Measurements from ENCODE around the gene TSPAN5.

The TSPAN5 gene

GRCh38 chr4:98585596-98585995 lies 72.8 kb downstream of the TSPAN5 start:
- no peak for DNase-seq (ENCODE audit: low spot score)

- no peak for DNase-seq (ENCODE audit: low spot score)
Observed at GRCh38 chr4:98584265-98584664, 74.1 kb downstream of the TSPAN5 start.

GRCh38 chr4:98583265-98583664 lies 75.1 kb downstream of the TSPAN5 start:
- DNase-seq (ENCODE audit: low spot score), result no peak

- DNase-seq (ENCODE audit: low spot score), result no peak
Observed at GRCh38 chr4:98581126-98581525, 77.3 kb downstream of the TSPAN5 start.

- no peak for DNase-seq (ENCODE audit: low spot score)
Observed at GRCh38 chr4:98577956-98578355, 80.5 kb downstream of the TSPAN5 start.

- DNase-seq (ENCODE audit: low spot score), result no peak
Observed at GRCh38 chr4:98574816-98575215, 83.6 kb downstream of the TSPAN5 start.

GRCh38 chr4:98573791-98574190 lies 84.6 kb downstream of the TSPAN5 start:
- no peak for DNase-seq (ENCODE audit: low spot score)

GRCh38 chr4:98572697-98573096 lies 85.7 kb downstream of the TSPAN5 start:
- DNase-seq (ENCODE audit: low spot score), result no peak

- no peak for DNase-seq (ENCODE audit: low spot score)
Observed at GRCh38 chr4:98571161-98571786, 87.1 kb downstream of the TSPAN5 start.

- no peak for DNase-seq (ENCODE audit: low spot score)
Observed at GRCh38 chr4:98570151-98570797, 88.1 kb downstream of the TSPAN5 start.

GRCh38 chr4:98568941-98569663 lies 89.3 kb downstream of the TSPAN5 start:
- no peak for DNase-seq (ENCODE audit: low spot score)

GRCh38 chr4:98567611-98568010 lies 90.8 kb downstream of the TSPAN5 start:
- DNase-seq (ENCODE audit: low spot score), result no peak

- DNase-seq (ENCODE audit: low spot score), result no peak
Observed at GRCh38 chr4:98566361-98567008, 91.9 kb downstream of the TSPAN5 start.

GRCh38 chr4:98565681-98566301 lies 92.6 kb downstream of the TSPAN5 start:
- no peak for DNase-seq (ENCODE audit: low spot score)

- no peak for DNase-seq (ENCODE audit: low spot score)
Observed at GRCh38 chr4:98564852-98565251, 93.6 kb downstream of the TSPAN5 start.

- no peak for DNase-seq (ENCODE audit: low spot score)
Observed at GRCh38 chr4:98560321-98560720, 98.1 kb downstream of the TSPAN5 start.

- no peak for DNase-seq (ENCODE audit: low spot score)
Observed at GRCh38 chr4:98558471-98559169, 99.8 kb downstream of the TSPAN5 start.

- DNase-seq (ENCODE audit: low spot score), result no peak
Observed at GRCh38 chr4:98557194-98557892, 101.1 kb downstream of the TSPAN5 start.

GRCh38 chr4:98556451-98556850 lies 102.0 kb downstream of the TSPAN5 start:
- no peak for DNase-seq (ENCODE audit: low spot score)

GRCh38 chr4:98555798-98556445 lies 102.5 kb downstream of the TSPAN5 start:
- no peak for DNase-seq (ENCODE audit: low spot score)
